DOHH2 (cell line): ENCODE results near the gene FPR2.

Source experiments
- H3F3A ChIP-seq: fragments of 200-600 bp; sonication (generic), shearing (Covaris generic); 2 replicates; pipeline ENCODE4 v1.6.0; 2016; ENCODE audit warnings: antibody characterized with exemption, mild to moderate bottlenecking; ENCODE audit not compliant: control insufficient read depth, insufficient read depth
- H3K27ac ChIP-seq: fragments of 200-600 bp; sonication (generic); 2 replicates; pipeline ENCODE4 v1.5.1; 2014; ENCODE audit warnings: low read depth, mild to moderate bottlenecking, low read length, moderate library complexity
- H3K27me3 ChIP-seq: fragments of 200-600 bp; sonication (generic); 2 replicates; pipeline ENCODE4 v1.6.1; 2014; ENCODE audit warnings: mild to moderate bottlenecking, low read length, mixed read lengths; ENCODE audit not compliant: control insufficient read depth
- H3K36me3 ChIP-seq: fragments of 200-600 bp; sonication (generic); 2 replicates; pipeline ENCODE4 v1.6.1; 2014; ENCODE audit warnings: mild to moderate bottlenecking, low read length, moderate library complexity, mixed read lengths; ENCODE audit not compliant: control insufficient read depth
- H3K4me1 ChIP-seq: fragments of 200-600 bp; sonication (generic); 2 replicates; pipeline ENCODE4 v1.6.1; 2014; ENCODE audit warnings: mild to moderate bottlenecking, low read length, mixed read lengths; ENCODE audit not compliant: control insufficient read depth
- H3K4me2 ChIP-seq: fragments of 200-600 bp; sonication (generic); 2 replicates; pipeline ENCODE4 v1.6.0; 2014; ENCODE audit warnings: mild to moderate bottlenecking, low read length, moderate library complexity
- H3K4me3 ChIP-seq: fragments of 200-600 bp; sonication (generic); 2 replicates; pipeline ENCODE4 v1.5.1; 2014; ENCODE audit warnings: mild to moderate bottlenecking, low read length, mixed read lengths
- H3K79me2 ChIP-seq: fragments of 200-600 bp; sonication (generic); 2 replicates; pipeline ENCODE4 v1.6.1; 2014; ENCODE audit warnings: mild to moderate bottlenecking, low read length, mixed read lengths; ENCODE audit not compliant: control insufficient read depth
- H3K9me2 ChIP-seq: fragments of 200-600 bp; sonication (generic); replicated peaks from 2 replicates; pipeline ENCODE4 v1.6.1; 2014; ENCODE audit warnings: mild to moderate bottlenecking, low read length, mixed read lengths; ENCODE audit not compliant: control insufficient read depth
- H3K9me3 ChIP-seq: fragments of 200-600 bp; sonication (generic); 2 replicates; pipeline ENCODE4 v1.6.1; 2014; ENCODE audit warnings: antibody characterized with exemption, low read length, mixed read lengths; ENCODE audit not compliant: control insufficient read depth, insufficient read depth
- H4K20me1 ChIP-seq: fragments of 200-600 bp; sonication (generic); 2 replicates; pipeline ENCODE4 v1.6.0; 2014; ENCODE audit warnings: low read depth, mild to moderate bottlenecking, antibody characterized with exemption, low read length, moderate library complexity; ENCODE audit not compliant: control insufficient read depth, insufficient read depth
- EZH2phosphoT487 ChIP-seq: fragments of 200-600 bp; sonication (generic); IDR thresholded peaks from 2 replicates; pipeline ENCODE4 v1.6.1; 2017; ENCODE audit warnings: borderline replicate concordance, mild to moderate bottlenecking, antibody characterized with exemption, low read length, moderate library complexity, mixed read lengths
- TF ChIP-seq, protein P1 (sequence below): fragments of 200-600 bp; sonication (generic); IDR thresholded peaks from one replicate; pipeline ENCODE4 v1.5.1; 2014; ENCODE audit warnings: antibody characterized with exemption, mild to moderate bottlenecking, low read depth, low read length; ENCODE audit not compliant: poor library complexity, severe bottlenecking

FPR2 gene

DNA sequence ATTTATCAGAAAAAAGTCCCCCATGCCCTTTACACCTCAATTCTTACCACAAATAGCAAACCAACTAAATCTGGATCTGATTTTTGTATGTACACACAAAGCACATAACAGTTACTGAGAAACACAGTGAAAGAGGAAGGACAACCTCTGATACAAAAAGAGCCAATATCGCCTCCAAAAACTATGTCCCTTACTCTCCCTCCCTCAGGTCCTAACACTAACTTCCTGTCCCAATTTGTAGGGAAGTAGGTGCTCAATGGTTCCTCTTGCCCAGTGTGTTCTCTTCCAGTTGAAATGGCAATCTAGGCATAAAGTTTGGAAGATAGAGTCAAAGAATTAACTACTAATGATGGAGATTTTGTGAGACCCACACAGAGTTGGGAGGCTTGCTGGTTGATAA, 18.2 kb downstream of the FPR2 start:
- no peak overlapping the region for H3K27ac ChIP-seq
- H3K27me3 ChIP-seq, result 0 out of 2 replicates have a peak, but pooled peaks cover 8% of the 10 kb centered on the region
- no peak for TF ChIP-seq EZH2phosphoT487
- TF ChIP-seq, protein P1, sequence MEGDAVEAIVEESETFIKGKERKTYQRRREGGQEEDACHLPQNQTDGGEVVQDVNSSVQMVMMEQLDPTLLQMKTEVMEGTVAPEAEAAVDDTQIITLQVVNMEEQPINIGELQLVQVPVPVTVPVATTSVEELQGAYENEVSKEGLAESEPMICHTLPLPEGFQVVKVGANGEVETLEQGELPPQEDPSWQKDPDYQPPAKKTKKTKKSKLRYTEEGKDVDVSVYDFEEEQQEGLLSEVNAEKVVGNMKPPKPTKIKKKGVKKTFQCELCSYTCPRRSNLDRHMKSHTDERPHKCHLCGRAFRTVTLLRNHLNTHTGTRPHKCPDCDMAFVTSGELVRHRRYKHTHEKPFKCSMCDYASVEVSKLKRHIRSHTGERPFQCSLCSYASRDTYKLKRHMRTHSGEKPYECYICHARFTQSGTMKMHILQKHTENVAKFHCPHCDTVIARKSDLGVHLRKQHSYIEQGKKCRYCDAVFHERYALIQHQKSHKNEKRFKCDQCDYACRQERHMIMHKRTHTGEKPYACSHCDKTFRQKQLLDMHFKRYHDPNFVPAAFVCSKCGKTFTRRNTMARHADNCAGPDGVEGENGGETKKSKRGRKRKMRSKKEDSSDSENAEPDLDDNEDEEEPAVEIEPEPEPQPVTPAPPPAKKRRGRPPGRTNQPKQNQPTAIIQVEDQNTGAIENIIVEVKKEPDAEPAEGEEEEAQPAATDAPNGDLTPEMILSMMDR, result no peak
- no peak overlapping the region for H3K4me3 ChIP-seq
- H3K4me2 ChIP-seq, result no peak overlapping the region
- H3K4me1 ChIP-seq, result no peaks in the 10 kb centered on the region
- H3K79me2 ChIP-seq, result no peaks in the 10 kb centered on the region
- no peaks in the 10 kb centered on the region for H3F3A ChIP-seq
- H4K20me1 ChIP-seq, result no peaks in the 10 kb centered on the region
- no peaks in the 10 kb centered on the region for H3K9me3 ChIP-seq
- H3K36me3 ChIP-seq, result no peaks in the 10 kb centered on the region
- no peaks in the 10 kb centered on the region for H3K9me2 ChIP-seq

DNA sequence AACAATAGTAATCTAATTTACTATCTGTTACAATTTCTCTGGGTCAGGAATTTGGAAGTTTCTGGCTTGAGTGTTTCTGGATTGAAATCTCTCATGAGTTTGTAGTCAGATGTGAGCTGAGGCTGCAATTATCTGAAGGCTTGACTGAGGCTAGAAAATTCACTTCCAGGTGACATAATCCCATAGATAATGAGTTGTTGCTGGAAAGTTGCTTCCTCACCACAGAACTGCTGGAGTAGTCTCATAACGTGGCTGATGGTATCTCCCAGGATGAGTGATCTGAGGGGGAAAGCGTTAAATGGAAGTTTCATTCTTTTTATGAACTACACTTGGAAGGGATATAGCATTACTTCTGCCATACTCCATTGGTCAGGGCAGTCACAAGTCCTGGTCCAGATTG, 18.7 kb downstream of the FPR2 start:
- no peak overlapping the region for H3K4me3 ChIP-seq
- H3K4me2 ChIP-seq, result no peak overlapping the region
- TF ChIP-seq, protein P1, result no peak
- no peak for TF ChIP-seq EZH2phosphoT487
- no peak overlapping the region for H3K27ac ChIP-seq
- H4K20me1 ChIP-seq, result no peaks in the 10 kb centered on the region
- H3K79me2 ChIP-seq, result no peaks in the 10 kb centered on the region
- no peaks in the 10 kb centered on the region for H3K9me3 ChIP-seq
- no peaks in the 10 kb centered on the region for H3K9me2 ChIP-seq
- 0 out of 2 replicates have a peak, but pooled peaks cover 8% of the 10 kb centered on the region for H3K27me3 ChIP-seq
- H3K4me1 ChIP-seq, result no peaks in the 10 kb centered on the region
- no peaks in the 10 kb centered on the region for H3K36me3 ChIP-seq
- no peaks in the 10 kb centered on the region for H3F3A ChIP-seq

DNA sequence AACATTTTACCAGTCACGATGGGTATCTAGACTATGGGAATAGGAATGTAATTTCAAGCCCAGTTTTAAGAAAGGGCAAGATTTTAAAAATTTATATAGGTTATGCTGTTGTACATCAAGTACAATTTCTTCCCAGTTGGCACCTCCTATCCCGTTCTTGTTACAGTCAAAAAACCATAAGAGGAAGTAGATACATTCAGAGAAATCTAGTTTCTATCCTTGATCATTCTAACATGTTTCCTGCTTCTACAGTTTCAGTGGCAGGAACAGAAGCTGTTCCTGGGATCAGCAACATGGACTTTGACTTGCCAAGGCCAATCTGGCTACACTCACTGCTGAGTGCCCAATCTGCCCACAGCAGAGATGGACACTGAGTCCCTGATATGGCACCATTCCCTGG, 19.3 kb downstream of the FPR2 start:
- Histone ChIP-seq H3K4me1 (no peaks in the 10 kb centered on the region), H3K27me3 (0 out of 2 replicates have a peak, but pooled peaks cover 8% of the 10 kb centered on the region), H3K9me3 (no peaks in the 10 kb centered on the region)

More for the DNA sequence above, 19.3 kb downstream of the FPR2 start:
- no peaks in the 10 kb centered on the region for H4K20me1 ChIP-seq
- no peaks in the 10 kb centered on the region for H3F3A ChIP-seq
- H3K4me3 ChIP-seq, result no peak overlapping the region
- TF ChIP-seq EZH2phosphoT487, result no peak
- TF ChIP-seq, protein P1, result no peak
- no peaks in the 10 kb centered on the region for H3K79me2 ChIP-seq
- H3K27ac ChIP-seq, result no peak overlapping the region
- no peak overlapping the region for H3K4me2 ChIP-seq
- no peaks in the 10 kb centered on the region for H3K9me2 ChIP-seq
- no peaks in the 10 kb centered on the region for H3K36me3 ChIP-seq
